ENCODE data around the gene TMEFF1.

Gene TMEFF1

DNA sequence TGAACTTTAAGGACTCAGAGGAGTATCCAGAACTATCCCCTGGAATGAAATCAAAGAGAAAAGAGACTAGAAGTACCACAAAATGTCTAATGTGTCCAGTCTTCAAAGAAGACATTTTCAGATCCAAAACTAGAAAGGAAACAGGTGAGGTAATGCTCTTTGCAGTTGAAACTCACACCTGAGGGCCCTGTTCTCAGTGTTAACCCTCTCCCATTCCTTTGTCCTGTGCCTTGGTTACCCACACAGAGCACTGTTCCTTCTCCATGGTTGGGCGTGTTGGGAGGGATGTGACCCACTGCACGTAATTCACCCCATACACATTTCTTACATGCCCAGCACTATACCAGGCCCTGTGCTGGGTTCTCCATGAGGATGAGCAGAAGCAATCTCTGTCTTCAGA, 24.7 kb upstream of the TMEFF1 start:
- DNase-seq, result no peak

DNA sequence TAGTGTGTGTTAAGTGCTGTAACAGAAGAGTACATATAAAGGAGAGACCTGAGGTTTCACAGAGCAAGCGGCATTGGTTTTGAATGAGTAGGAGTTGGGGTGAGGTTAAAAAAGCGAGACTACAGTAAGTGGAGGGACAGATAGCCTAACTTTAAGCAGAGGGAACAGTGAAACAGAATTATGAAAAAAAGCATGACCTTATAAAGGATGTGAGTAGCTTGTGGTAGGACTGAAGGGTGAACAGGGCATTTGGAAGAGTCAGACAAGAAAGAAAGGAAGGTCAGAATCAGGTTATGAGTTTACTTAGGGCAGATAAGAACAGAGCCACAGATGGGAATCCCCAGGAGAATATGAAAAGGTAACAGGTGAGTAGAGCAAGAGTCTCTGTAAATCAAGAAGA, 23.5 kb upstream of the TMEFF1 start:
- DNase-seq, result no peak

GRCh38 chr9:100452894-100453293, 20.1 kb upstream of the TMEFF1 start:
- no peak for DNase-seq

DNA sequence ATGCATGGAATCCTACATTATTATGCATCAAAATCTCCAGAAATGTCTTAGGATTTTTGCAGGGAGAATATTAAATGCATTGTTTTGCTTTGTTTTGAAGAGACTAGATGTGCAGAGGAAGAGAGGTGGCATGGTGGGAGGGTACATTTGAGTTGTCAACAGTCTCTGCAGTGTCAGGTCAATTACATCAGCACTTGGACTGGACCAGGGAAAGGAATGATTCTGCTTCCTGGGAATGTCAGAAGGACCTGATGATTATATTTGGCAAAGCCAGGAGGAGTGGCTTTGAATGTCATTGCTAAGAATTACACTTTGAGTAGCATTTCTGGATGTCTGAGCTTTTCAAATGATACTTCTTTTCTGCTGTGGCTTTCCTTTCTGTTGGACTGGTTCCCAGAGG, 17.5 kb upstream of the TMEFF1 start:
- no peak for DNase-seq

GRCh38 chr9:100457517-100457916, 15.4 kb upstream of the TMEFF1 start:
- DNase-seq, result no peak

DNA sequence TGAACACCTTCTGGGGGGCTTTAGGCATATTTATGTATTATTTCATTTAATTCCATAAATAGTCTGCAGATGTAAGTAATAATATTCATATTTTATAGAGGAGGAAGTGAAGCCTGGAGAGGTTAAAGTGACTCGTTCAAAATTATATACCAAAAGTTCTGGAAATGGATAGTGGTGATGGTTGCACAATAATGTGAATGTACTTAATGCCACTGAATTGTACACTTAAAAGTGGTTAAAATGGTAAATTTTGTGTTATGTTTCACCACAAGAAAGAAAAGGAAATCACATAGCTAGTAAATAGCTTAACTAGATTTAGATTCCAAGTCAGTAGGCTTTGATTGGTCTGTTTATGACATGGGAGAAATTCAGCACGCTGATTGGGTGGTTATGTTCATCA, 13.0 kb upstream of the TMEFF1 start:
- DNase-seq, result no peak

DNA sequence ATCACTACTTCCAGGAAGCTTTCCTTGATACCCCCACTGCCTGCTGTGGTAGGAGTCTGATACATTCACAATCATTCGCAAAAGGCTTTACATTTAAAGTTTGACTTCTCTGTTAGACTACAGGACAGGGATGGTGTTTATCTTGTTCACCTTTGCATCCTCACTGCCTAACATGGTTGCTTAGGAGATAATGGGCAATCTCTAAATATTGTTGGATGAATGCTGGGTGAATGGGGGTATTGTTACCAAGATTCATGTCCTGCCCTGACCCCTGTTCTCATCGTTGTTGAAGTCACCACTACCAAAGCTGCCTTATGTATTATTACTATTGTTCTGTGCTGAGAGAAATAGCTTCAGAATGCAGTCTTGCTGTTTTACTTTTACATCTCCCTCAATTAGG, 7.7 kb upstream of the TMEFF1 start:
- DNase-seq, result peak; percentile 41

DNA sequence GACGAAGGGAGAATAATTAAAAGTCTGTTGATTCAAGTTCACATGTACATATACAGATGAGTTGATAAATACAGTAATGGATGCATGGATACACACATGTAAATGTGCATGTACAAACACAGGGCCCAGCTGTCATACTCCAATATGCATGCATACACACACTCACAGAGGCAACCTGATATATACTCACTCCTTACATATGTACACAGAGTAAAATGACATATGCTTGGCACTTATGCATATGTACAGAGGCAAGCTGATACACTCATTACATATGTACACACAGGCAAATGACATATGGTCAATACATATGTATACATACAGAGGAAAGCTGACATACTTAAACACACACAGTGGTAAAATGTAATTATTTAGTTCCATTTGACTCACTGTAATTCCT, 7.2 kb upstream of the TMEFF1 start:
- no peak for DNase-seq

DNA sequence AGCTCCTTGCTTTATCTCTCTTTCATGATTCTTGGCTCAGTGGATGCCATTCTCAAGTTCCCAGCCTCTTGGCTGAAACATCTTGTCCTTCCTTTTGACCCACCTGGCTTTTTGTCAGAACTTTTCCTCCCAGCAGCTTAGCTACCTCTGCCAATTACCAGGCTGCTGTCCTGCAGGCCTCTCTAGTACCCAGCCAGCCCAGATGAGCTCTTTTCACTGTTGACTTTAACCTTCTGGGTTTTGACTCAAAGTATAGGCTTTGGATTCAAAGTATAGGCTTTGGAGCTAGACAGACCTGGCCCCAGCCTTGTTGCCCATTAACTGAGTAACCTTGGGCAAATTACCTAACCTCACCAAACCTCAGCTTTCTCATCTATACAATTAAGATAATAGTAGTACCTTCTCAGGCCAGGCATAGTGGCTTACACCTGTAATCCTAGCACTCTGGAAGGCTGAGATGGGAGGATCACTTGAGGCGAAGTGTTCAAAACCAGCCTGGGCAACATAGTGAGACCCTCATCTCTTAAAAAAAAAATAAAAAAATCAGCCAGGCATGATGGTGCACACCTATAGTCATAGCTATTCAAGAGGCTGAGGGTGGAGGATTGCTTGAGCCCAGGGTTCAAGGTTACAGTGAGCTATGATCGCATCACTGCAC, 6.6 kb upstream of the TMEFF1 start:
- DNase-seq, result peak; percentile 55

DNA sequence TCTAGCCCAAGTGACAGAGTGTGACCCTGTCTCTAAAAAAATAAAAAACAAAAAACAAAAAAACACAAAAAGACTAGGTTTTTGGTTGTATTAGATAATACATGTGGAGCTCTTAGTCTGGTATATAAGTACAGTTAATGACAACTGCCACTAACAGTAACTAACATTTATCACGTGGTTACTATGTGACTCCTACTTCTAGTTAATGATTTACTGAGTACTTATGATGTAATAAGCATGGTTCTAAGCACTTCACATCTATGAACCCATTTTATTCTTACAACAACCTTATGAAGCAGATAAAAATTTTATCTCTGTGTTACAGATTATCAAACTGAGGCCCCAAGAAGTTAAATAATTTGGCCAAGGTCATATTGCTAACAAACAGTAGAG, 6.1 kb upstream of the TMEFF1 start:
- no peak for DNase-seq

DNA sequence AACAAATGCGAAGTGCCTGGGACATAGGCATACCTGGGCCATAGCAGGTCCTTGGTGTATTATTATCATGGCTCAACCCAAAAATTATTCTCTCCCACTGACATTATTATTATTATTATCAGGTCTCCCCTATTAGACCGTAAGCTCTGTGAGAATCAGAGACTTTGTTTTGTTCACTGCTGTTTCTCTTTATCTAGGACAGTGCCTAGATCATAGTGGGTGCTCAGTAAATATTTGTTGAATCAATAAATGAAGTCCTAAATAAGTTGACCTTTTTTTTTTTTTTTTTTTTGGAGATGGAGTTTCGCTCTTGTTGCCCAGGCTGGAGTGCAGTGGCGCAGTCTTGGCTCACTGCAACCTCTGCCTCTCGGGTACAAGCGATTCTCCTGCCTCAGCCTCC, 4.9 kb upstream of the TMEFF1 start:
- DNase-seq, result no peak

GRCh38 chr9:100472268-100472667, 681 bp upstream of the TMEFF1 start:
- DNase-seq, result no peak

- DNase-seq, result peak; percentile 58
Observed at GRCh38 chr9:100473276-100474081, 530 bp downstream of the TMEFF1 start.

- DNase-seq, result peak; percentile 42
Observed at GRCh38 chr9:100474082-100474923, 1.4 kb downstream of the TMEFF1 start.

DNA sequence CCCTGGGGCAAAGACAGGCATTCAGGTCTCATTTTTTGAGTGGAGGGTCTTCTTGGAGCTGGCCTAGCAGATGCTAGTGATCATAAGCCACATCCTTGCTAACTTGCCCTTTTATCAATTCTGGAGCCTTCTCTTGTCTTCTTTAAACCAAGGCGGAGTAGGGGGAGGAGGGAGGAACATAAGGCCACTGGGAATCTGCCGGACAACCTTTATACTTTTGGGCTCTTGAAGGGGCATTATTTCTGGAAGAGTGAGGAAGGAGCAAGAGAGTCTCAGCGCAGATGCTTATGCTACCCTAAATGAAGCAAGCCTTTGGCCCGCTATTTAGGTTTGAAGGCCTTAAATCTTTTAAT, 2.0 kb downstream of the TMEFF1 start:
- DNase-seq, result no peak

DNA sequence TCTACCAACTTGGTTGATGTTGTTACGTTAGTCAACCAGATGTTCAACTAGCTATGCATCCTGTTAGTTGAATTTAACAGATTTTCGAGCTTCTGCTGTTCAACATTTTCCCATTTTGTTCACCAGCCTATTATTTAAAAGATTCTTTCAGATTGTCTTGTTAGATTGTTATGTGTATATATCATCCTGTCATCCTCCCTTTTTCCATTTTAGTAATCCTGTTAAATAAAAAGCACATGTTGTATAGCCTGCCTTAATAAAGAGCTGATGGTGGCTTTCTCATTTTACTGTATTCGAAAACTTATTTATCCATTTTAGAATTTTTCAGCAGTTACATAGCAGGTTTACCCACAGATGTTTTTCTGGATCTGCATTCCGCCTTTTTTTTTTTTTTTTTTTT, 4.3 kb downstream of the TMEFF1 start:
- DNase-seq, result no peak

DNA sequence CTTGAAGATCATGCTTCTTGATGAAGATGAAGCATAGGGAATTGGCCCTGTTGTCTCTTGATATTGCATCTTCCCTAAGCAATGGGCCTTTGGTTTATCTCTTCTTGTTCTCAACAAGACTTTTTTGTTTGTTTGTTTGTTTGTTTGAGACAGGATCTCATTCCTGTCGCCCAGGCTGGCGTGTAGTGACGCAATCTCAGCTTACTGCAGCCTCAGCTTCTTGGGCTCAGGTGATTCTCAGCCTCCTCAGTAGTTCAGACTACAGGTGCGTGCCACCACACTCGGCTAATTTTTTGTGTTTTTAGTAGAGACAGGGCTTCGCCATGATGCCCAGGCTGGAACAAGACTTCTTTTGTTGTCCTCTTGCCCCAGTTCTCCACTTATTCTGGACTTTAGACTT, 5.2 kb downstream of the TMEFF1 start:
- no peak for DNase-seq

DNA sequence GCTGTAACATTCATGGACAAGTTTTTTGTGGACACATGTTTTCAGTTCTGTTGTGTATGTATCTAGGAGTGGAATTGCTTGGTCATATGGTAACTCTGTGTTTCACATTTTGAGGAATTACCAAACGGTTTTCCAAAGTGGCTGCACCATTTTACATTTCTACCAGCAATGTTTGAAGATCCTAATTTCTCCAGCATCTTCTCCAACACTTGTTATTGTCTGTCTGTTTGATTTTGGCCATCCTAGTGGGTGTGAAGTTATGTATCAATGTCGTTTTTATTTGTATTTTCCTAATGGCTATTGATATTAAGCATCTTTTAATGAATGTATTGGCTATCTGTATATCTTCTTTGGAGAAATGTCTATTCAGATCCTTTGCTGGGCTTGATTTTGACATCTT, 6.9 kb downstream of the TMEFF1 start:
- no peak for DNase-seq

DNA sequence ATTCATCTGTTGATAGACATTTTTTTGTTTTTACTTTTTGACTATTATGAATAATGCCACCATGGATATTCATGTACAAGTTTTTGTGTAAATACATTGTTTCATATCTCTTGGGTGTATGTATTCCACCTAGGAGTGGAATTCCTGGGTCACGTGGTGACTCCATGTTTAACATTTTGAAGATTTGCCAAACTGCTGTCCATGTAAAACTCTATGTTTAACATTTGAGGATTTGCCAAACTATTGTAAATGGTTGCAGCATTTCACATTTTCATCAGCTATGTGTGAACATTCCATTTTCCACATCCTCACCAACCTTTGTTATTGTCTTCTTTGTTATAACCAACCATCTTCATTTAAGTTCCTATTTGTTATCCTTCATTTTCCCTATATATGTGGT, 12.2 kb downstream of the TMEFF1 start:
- no peak for DNase-seq

DNA sequence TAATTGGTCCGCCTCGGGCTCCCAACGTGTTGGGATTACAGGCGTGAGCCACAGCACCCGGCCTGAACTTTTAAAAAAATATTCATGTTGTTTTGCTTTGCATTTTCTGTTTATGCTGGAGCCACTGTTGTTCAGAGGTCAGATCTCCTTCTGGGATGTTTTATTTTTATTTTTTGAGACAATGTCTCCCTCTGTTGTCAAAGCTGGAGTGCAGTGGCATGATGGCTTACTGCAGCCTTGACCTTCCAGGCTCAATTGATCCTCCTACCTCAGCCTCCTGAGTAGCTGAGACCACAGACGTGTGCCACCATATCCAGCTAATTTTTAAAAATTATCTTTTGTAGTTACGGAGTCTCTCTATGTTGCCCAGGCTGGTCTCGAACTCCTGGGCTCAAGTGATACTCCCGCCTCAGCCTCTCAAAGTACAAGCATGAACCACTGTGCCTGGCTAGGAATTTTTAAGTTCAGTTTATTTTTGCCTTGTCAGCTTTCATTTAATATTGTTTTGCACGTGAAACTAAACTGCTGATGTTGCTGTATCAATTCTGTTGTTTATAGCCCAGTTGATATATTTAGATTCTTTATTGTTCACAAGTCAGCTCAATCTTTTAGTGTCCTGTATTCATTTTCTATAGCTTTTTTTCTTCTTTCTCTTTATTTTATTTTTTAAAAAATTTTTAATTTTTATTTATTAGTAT, 13.7 kb downstream of the TMEFF1 start:
- DNase-seq, result no peak

DNA sequence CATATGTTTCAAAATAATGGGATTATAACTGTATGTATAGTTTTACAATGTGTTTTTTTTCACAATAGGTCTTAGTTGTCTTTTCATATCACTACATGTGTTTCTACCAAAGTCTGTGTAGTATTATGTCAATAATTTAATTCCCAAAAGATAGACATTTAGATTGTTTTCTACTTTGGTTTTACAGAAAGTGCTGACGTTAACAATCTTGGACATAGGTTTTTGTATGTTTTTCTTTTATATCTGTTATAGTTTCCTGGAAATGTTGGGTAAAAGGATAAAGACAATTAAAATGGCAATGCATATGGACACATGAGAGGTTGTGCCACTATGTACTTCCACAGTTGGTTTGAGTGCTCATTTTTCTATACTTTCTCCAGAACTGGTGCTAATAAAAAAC, 15.2 kb downstream of the TMEFF1 start:
- no peak for DNase-seq

DNA sequence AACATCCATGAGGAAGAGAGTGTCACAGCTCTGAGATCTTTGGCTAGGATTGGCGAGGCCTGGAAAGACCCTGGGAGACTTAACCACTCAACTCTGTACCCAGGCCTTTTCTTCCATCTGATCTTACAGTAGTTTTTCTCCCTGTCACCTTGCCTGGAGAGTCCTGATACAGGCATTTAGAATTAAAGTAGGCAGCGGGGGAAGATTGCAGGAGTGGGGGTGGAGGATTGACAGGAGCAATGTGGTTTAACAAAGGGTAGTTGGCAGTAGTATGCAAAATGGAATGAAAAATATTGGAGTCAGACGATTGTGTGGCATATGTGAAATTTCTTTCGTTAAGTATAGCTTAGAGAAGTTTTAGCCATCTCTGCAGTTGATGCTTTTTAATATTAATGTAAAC, 16.9 kb downstream of the TMEFF1 start:
- no peak for DNase-seq

DNA sequence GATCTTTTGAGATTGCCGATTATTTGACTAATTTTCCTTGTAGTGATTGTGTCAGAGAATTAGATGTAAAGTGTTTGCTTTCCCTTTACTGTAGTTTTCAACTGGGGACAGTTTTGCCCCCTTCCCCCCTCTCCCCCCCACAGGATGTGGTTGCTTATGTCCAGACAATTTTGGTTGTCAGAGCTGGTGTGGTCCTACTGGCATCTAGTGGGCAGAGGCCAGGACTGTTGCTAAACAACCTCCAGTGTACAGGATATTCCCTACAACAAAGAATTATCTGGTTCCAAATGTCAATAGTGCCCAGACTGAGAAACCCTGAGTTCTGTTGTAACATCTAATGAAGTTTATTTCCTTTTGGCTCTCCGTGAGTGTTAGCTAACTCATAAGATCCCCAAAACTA, 20.0 kb downstream of the TMEFF1 start:
- DNase-seq, result no peak

Measured in midbrain (tissue), 1 donor.